Loucy (cell line): ENCODE data around the gene P2RX2.

ENCODE experiments used
- H2AFZ ChIP-seq: fragments of 200-600 bp; sonication (generic); 2 replicates; pipeline ENCODE4 v1.6.0; 2016; ENCODE audit warnings: antibody characterized with exemption, mild to moderate bottlenecking, low read length, moderate library complexity
- H3F3A ChIP-seq: fragments of 200-600 bp; 2 replicates; pipeline ENCODE4 v1.6.0; 2016; ENCODE audit warnings: antibody characterized with exemption, low read depth, mild to moderate bottlenecking
- H3K27me3 ChIP-seq: fragments of 200-600 bp; sonication (generic); 2 replicates; pipeline ENCODE4 v1.6.1; 2014; ENCODE audit warnings: low read length, mild to moderate bottlenecking; ENCODE audit not compliant: insufficient read depth, poor library complexity, severe bottlenecking
- H3K36me3 ChIP-seq: fragments of 200-600 bp; sonication (generic); 2 replicates; pipeline ENCODE4 v1.6.1; 2016; ENCODE audit warnings: low read length; ENCODE audit not compliant: insufficient read depth
- H3K4me1 ChIP-seq: fragments of 200-600 bp; sonication (generic); 2 replicates; pipeline ENCODE4 v1.5.1; 2014; ENCODE audit warnings: low read length, mild to moderate bottlenecking; ENCODE audit not compliant: insufficient read depth, poor library complexity, severe bottlenecking
- H3K4me2 ChIP-seq: fragments of 200-600 bp; sonication (generic); 2 replicates; pipeline ENCODE4 v1.6.0; 2014; ENCODE audit warnings: antibody characterized with exemption, low read length, low read depth, mild to moderate bottlenecking; ENCODE audit not compliant: poor library complexity, severe bottlenecking
- H3K4me3 ChIP-seq: fragments of 200-600 bp; sonication (generic); 2 replicates; pipeline ENCODE4 v1.5.1; 2014; ENCODE audit warnings: low read length, mild to moderate bottlenecking, mixed read lengths; ENCODE audit not compliant: poor library complexity, severe bottlenecking
- H3K79me2 ChIP-seq: fragments of 200-600 bp; sonication (generic); 2 replicates; pipeline ENCODE4 v1.6.1; 2014; ENCODE audit warnings: low read length; ENCODE audit not compliant: insufficient read depth
- H3K9ac ChIP-seq: fragments of 200-600 bp; sonication (generic); 2 replicates; pipeline ENCODE4 v1.6.0; 2014; ENCODE audit warnings: mild to moderate bottlenecking, low read depth, low read length, moderate library complexity; ENCODE audit not compliant: poor library complexity, severe bottlenecking
- H3K9me2 ChIP-seq: fragments of 200-600 bp; sonication (generic); replicated peaks from 2 replicates; pipeline ENCODE4 v1.6.1; 2016; ENCODE audit warnings: low read depth, low read length, mixed read lengths
- H3K9me3 ChIP-seq: fragments of 200-600 bp; sonication (generic); 2 replicates; pipeline ENCODE4 v1.6.1; 2014; ENCODE audit warnings: mild to moderate bottlenecking, antibody characterized with exemption, low read length, low read depth; ENCODE audit not compliant: insufficient read depth
- H4K20me1 ChIP-seq: fragments of 200-600 bp; sonication (generic); 2 replicates; pipeline ENCODE4 v1.6.0; 2014; ENCODE audit warnings: antibody characterized with exemption, low read length, mild to moderate bottlenecking; ENCODE audit not compliant: insufficient read depth, poor library complexity, severe bottlenecking
- EZH2phosphoT487 ChIP-seq: fragments of 200-600 bp; IDR thresholded peaks from 2 replicates; pipeline ENCODE4 v1.6.1; 2018; ENCODE audit warnings: antibody characterized with exemption, mild to moderate bottlenecking, moderate library complexity, borderline replicate concordance
- TF ChIP-seq, protein P1 (sequence below): fragments of 200-600 bp; sonication (generic); conservative IDR thresholded peaks from 2 replicates; pipeline ENCODE4 v1.5.1; 2014; ENCODE audit warnings: mild to moderate bottlenecking, antibody characterized with exemption, low read length

P2RX2 gene

DNA sequence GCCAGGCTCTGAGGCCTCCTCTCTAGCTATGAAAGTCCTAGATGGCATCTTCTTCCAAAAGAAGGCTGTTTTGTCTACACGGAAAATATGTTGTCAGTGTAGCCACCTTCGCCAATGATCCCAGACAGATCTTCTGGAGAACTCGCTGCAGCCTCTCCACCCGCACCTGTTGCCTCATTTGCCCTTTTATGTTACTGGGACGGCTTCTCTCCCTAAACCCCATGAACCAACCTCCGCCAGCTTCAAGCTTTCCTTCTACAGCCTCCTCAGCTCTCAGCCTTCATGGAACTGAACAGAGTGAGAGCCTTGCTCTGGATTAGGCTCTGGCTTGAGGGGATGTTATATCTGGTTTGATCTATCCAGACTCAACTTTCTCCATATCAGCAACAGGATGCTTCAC is 10.8 kb downstream of the P2RX2 start:
- H2AFZ ChIP-seq, result no peak overlapping the region
- no peak for TF ChIP-seq EZH2phosphoT487
- TF ChIP-seq, protein P1, sequence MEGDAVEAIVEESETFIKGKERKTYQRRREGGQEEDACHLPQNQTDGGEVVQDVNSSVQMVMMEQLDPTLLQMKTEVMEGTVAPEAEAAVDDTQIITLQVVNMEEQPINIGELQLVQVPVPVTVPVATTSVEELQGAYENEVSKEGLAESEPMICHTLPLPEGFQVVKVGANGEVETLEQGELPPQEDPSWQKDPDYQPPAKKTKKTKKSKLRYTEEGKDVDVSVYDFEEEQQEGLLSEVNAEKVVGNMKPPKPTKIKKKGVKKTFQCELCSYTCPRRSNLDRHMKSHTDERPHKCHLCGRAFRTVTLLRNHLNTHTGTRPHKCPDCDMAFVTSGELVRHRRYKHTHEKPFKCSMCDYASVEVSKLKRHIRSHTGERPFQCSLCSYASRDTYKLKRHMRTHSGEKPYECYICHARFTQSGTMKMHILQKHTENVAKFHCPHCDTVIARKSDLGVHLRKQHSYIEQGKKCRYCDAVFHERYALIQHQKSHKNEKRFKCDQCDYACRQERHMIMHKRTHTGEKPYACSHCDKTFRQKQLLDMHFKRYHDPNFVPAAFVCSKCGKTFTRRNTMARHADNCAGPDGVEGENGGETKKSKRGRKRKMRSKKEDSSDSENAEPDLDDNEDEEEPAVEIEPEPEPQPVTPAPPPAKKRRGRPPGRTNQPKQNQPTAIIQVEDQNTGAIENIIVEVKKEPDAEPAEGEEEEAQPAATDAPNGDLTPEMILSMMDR, result no peak
- H3K79me2 ChIP-seq, result peaks cover 6% of the 10 kb centered on the region; the same call in 1 of the 2 replicates
- H3K27me3 ChIP-seq, result no peaks in the 10 kb centered on the region
- H3K9ac ChIP-seq, result no peak overlapping the region
- no peak overlapping the region for H3K4me3 ChIP-seq
- no peak overlapping the region for H3K4me2 ChIP-seq
- no peaks in the 10 kb centered on the region for H3F3A ChIP-seq
- no peaks in the 10 kb centered on the region for H3K9me3 ChIP-seq
- H3K9me2 ChIP-seq, result no peaks in the 10 kb centered on the region
- H3K36me3 ChIP-seq, result peaks cover 64% of the 10 kb centered on the region; the same call in 1 of the 2 replicates
- no peaks in the 10 kb centered on the region for H4K20me1 ChIP-seq
- peaks cover 9% of the 10 kb centered on the region for H3K4me1 ChIP-seq

DNA sequence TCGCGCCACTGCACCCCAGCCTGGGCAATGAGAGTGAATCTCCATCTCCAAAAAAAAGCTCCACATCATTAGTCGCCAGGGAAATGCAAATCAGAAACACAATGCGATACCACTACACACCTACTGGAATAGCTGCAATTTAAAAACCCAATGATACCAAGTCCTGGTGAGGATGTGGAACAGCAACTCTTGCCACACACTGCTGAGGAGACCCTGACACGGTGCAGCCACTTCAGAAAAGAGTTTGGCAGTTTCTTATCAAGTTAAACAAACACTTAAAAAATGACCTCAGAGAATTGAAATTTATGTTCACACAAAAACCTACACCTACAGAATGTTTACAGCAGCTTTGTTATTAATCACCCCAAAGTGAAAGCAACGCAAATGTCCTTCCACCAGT is 12.1 kb downstream of the P2RX2 start:
- H3K4me1 ChIP-seq, result peaks cover 22% of the 10 kb centered on the region
- TF ChIP-seq, protein P1, result no peak
- TF ChIP-seq EZH2phosphoT487, result no peak
- H2AFZ ChIP-seq, result no peak overlapping the region
- H3K4me2 ChIP-seq, result no peak overlapping the region
- H3K36me3 ChIP-seq, result peaks cover 67% of the 10 kb centered on the region; the same call in 1 of the 2 replicates
- H3K79me2 ChIP-seq, result peaks cover 14% of the 10 kb centered on the region; the same call in 1 of the 2 replicates
- no peaks in the 10 kb centered on the region for H3F3A ChIP-seq
- no peak overlapping the region for H3K4me3 ChIP-seq
- H3K9me2 ChIP-seq, result no peaks in the 10 kb centered on the region
- no peaks in the 10 kb centered on the region for H3K9me3 ChIP-seq
- H4K20me1 ChIP-seq, result no peaks in the 10 kb centered on the region
- no peak overlapping the region for H3K9ac ChIP-seq
- no peaks in the 10 kb centered on the region for H3K27me3 ChIP-seq

DNA sequence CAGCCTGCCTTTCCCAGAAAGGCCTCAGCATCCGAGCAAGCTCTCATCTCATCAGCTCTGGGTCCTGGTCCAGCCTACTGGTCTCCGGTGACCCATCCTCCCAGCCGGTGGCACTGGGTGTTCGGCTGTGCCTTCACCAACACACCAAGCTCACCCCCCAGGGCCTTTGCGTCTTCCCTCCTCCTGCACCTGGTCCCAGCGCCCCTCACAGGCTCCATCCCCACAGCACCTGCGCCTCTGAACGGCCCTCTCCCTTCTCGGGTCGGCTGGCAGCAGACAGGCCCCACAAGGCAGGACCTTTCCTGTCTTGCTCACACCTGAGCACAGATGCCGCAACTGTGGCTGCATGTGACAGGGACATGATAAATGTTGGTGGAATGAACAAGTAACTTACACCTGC is 13.1 kb downstream of the P2RX2 start:
- Histone ChIP-seq H3K4me2 (no peak overlapping the region), H3K9ac (no peak overlapping the region), H2AFZ (no peak overlapping the region), H3K36me3 (peaks cover 64% of the 10 kb centered on the region; the same call in 1 of the 2 replicates), H3K79me2 (peaks cover 14% of the 10 kb centered on the region; the same call in 1 of the 2 replicates), H4K20me1 (no peaks in the 10 kb centered on the region), H3K4me3 (no peak overlapping the region), H3F3A (no peaks in the 10 kb centered on the region; the same call in 1 of the 2 replicates), H3K4me1 (peaks cover 32% of the 10 kb centered on the region), H3K9me2 (no peaks in the 10 kb centered on the region), H3K9me3 (no peaks in the 10 kb centered on the region), H3K27me3 (no peaks in the 10 kb centered on the region)
- no peak for TF ChIP-seq EZH2phosphoT487
- TF ChIP-seq, protein P1, result no peak
